K562 (cell line): ENCODE results near the gene COX6B1.

ENCODE experiments used
- ELF1 ChIP-seq: fragments of 200-800 bp; sonication (Bioruptor generic); IDR thresholded peaks from 2 replicates; pipeline ENCODE4 v1.6.1; 2016; ENCODE audit warnings: missing genetic modification characterization, missing compliant biosample characterization
- FOXK1 ChIP-seq: sonication (generic); formaldehyde crosslinking; IDR thresholded peaks from 2 replicates; pipeline ENCODE4 v1.8.0; 2022; ENCODE audit warnings: missing genetic modification reagents, mild to moderate bottlenecking, borderline replicate concordance
- HCFC1 ChIP-seq: IDR thresholded peaks from 2 replicates; pipeline ENCODE4 v1.6.1; 2012; ENCODE audit warnings: low read depth, low read length, improper control_type of control experiment
- SOX6 ChIP-seq: fragments of 450-650 bp; IDR thresholded peaks from 2 replicates; pipeline ENCODE4 v1.6.1; 2014; ENCODE audit warnings: mild to moderate bottlenecking
- TF ChIP-seq, protein P1 (sequence below), 3 experiments: IDR thresholded peaks in 2 of 3; conservative IDR thresholded peaks in 1 of 3; 2 replicates each; pipeline ENCODE4 v1.5.1; 2011 to 2012; ENCODE audit warnings: low read length in 3 of 3, mild to moderate bottlenecking in 3 of 3, control low read depth in 2 of 3, improper control_type of control experiment in 1 of 3, inconsistent platforms in 1 of 3, low read depth in 1 of 3, mixed read lengths in 1 of 3, moderate library complexity in 1 of 3; ENCODE audit not compliant: insufficient read depth in 2 of 3

GRCh38 chr19:35639863-35640262, 8.3 kb upstream of the COX6B1 start:
- TF ChIP-seq, protein P1, sequence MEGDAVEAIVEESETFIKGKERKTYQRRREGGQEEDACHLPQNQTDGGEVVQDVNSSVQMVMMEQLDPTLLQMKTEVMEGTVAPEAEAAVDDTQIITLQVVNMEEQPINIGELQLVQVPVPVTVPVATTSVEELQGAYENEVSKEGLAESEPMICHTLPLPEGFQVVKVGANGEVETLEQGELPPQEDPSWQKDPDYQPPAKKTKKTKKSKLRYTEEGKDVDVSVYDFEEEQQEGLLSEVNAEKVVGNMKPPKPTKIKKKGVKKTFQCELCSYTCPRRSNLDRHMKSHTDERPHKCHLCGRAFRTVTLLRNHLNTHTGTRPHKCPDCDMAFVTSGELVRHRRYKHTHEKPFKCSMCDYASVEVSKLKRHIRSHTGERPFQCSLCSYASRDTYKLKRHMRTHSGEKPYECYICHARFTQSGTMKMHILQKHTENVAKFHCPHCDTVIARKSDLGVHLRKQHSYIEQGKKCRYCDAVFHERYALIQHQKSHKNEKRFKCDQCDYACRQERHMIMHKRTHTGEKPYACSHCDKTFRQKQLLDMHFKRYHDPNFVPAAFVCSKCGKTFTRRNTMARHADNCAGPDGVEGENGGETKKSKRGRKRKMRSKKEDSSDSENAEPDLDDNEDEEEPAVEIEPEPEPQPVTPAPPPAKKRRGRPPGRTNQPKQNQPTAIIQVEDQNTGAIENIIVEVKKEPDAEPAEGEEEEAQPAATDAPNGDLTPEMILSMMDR (IDR thresholded peaks at IDR 0.05 in 2 of 3, conservative IDR thresholded peaks at IDR 0.05 in 1 of 3; ENCODE audit: insufficient read depth in 2 of 3, low read depth in 1 of 3, low read length in 3 of 3), result no peak
- no peak for TF ChIP-seq ELF1 (tag)
- no peak for TF ChIP-seq SOX6
- no peak for TF ChIP-seq FOXK1 (CRISPR knock-in tag)
- TF ChIP-seq HCFC1, result no peak
